Superior temporal gyrus (tissue), 1 donor: ENCODE measurements around the gene COLQ.
"Not testable (repeated sequence)": the region's sequence is repeated elsewhere in the genome, so short reads cannot be mapped to it uniquely, and the experiment has no call there.

Experiments used
- DNase-seq: peaks from one replicate; pipeline ENCODE4 v3.0.0-alpha.2; 2016; ENCODE audit errors: extremely low spot score

Gene COLQ

DNA sequence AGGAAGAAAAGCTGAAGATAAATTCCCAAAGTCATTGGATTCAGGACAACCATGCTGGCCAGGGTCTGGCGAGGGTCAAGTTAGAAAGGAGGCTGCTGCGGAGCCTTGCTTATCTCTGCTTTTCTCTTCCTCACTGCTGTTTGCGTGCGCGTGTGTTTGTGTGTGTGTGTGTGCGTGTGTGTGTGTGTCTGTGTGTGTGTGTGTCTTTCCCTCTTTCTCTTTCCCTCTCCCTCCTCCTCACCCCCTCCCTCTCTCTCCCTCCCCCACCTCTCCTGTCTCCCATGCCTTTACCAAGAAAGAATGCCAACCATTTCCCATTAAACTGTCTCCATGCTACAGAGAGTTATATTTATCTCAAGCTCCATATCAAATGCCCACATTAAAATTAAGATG is at the start of gene COLQ:
Gene COLQ, minus strand, starts transcription at position 134 of the 393 bp plus-strand sequence. Its CDS starts 81 bp downstream, at position 53.
- DNase-seq, result no peak

DNA sequence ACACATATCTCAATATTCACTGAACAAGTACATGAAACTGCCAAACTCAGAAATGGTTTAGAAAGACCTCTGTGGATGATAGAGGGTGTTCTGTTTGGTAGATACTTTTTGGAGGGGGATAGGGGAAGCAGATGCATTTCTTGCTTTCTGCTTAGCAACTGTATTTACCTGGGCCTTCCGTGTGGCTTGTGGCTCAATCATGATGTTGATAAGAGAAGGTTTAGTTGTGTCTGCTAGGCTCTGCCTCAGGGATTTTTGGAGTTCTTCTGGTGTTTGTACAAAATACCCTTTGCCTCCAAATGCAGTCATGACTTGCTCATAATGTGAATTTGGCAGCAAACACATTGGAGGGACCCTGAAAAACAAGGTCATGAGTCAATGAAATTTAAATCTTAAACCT is 41.7 kb upstream of the COLQ start:
- DNase-seq, result no peak

DNA sequence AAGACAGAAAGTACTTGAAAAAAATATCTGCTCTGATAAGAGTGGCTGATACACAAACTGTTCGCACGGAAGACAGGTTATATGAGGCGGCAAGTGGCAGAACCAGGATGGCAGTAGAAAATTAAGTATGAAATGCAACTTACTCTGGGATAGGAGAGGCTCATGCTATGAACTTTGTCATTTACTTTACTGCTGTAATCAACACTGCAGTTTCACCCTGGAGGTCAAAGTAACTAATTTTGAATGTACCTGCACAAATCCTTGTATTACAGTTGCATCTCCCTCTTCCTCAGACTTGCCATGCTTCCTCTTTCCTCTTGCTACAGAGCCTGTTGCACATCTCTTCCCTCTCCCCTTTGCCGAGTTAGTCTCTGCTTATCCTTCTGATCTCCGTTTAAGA is 41.1 kb upstream of the COLQ start:
- DNase-seq, result no peak

DNA sequence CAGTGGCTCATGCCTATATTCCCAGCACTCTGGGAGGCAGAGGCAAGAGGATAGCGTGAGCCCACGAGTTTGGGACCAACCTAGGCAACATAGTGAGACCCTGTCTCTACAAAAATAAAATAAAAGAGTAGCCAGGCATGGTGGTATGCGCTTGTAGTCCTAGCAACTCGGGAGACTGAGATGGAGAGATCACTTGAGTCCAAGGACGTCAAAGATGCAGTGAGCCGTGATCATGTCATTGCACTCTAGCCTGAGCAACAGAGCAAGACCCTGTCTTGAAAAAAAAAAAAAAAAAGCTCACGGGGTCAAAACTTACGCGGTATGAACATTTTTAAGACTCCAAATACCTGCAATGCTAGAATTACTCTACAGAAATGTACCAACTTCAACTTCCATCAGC is 37.1 kb upstream of the COLQ start:
- no peak for DNase-seq

DNA sequence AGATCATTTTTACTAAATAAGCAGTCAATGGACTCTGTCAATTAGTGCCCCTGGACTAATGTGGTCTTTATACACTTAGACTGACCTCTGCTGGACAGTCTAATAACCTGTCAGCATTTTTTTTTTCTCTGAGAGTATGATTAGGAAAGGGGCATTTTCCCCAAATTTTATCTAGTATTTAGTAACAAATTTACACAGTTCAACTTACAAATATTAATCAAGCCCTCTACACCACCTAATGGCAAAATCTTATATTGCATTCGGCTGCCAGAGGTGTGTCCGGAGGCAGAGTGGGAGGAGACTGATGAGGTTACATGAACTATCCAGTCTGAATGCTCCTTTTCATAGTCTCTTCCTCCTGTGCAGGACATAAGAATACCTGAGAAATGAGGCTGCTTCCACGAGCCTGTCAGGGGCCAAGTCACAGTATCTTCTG is 36.0 kb upstream of the COLQ start:
- DNase-seq, result peak; percentile 71

DNA sequence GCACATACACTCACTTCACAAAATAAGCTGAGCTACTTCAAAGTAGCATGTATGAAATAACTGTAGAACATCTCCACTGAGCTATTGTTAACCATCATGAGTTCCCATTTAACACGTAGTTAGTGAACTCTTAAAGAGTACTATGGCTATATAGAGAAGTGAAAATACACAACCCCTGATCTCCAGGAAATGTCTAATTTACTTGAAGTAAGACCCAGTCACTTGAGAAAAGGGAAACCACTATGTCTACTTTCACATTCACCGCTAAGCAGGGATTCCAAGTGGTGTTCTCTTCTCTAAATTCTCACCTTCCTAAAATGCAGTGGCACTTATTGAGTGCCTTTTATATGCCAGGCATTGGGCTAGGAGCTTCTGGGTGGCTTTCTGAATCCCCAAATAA is 35.0 kb upstream of the COLQ start:
- peak; percentile 31 for DNase-seq

DNA sequence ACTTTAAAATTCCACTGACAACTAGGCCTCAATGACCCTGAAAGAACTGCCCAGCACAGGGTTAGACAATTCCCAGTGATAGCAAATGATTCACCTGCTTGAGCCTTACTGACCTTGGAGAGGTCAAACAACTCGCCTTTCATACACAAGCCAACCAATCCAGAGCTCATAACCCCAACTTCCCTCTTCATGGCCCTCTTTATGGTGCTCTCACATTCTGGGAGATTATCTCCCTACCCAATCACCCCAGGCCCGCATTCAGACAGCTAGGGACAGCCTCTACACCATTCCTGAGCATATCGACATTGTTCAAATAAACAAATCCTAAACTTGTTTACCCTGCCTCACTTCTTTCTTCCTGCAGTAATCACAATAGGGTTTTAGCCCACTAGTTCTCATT is 32.2 kb upstream of the COLQ start:
- no peak for DNase-seq

DNA sequence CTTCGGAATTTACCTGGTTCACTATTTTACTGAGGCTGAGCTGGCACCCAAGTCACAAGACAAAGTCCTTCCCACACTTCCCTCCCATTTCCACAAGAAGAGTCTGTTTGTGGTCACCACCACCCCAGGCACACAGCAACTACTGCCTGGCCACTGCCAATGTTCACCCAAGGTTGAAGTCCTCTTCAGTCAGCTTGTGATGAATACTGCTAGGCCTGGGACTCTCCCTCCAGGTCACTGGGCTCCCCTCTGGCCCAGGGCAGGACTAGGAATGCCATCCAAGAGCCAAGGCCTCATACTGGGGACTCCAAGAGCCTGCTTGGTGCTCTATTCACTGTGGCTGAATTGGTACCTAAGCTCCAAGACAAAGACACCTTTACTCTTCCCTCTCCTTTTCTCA is 30.4 kb upstream of the COLQ start:
- no peak for DNase-seq

DNA sequence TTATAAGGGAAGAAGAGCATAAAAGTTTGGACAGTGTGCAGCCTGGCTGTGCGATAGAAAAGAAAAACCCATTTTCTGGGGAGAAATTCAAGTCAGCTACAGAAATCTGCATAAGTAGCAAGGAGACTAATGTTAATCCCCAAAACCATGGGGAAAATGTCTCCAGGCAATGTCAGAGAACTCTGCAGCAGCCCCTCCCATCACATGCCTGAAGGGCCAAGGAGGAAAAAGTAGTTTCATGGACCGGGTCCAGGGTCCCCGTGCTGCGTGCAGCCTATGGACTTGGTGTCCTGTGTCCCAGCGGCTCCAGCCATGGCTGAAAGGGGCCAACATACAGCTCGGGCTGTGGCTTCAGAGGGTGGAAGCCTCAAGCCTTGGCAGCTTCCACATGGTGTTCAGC is 28.3 kb upstream of the COLQ start:
- no peak for DNase-seq

DNA sequence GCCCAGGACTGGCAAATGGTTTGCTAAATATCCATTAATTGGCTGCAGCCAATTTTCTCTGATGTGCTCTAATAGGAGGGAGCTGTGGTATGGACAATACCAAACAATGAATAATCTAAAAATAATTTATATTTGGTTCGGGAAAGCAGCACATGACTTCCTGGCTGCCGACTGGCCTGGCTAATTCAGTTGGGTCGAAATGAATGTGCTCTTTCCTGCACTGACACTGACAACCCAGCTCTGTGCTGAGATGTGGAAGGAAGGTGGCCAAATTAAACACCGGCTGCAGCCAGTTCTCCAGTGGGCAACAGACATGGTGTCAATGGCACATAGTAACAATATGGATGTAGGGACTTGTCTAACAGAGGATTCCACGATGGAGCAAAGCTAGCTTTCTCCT is 21.1 kb upstream of the COLQ start:
- DNase-seq, result no peak

DNA sequence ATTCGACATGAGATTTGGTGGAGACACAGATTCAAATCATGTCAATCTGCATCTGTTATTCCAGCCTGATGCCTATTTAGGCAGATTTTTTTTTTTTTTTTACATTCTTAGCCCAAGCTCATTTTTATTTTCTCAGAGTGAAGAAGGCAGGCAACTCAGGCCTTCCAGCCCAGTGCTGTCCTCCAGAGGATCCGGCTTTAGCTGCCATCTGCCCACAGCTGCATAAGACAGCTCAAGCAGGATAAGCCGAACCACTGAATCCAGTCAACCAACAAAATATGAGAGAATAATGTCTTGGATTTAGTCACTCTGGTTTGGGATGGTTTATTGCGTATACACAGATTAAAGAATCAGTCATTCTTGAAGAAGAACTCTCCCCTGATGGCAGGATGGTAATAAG is 19.9 kb upstream of the COLQ start:
- no peak for DNase-seq

DNA sequence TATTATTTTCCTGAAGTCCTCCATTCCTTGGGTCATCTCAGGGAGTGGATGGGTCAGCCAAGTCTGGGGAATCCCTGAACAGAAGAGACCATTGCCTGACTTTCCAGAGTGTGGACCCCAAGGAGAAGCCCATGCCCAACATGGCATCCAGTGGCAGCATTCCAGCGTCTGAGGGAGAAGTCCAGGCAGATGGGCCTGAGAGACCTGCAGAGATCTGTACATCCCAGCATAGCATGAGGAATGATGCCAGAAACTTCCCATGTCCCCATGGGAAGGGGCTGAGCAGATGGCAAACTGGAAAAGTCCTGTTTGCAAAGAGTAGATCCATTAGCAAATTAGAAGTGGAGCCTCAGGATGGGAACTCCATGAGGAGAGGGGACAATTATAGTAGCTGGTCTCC is 17.6 kb upstream of the COLQ start:
- no peak for DNase-seq

DNA sequence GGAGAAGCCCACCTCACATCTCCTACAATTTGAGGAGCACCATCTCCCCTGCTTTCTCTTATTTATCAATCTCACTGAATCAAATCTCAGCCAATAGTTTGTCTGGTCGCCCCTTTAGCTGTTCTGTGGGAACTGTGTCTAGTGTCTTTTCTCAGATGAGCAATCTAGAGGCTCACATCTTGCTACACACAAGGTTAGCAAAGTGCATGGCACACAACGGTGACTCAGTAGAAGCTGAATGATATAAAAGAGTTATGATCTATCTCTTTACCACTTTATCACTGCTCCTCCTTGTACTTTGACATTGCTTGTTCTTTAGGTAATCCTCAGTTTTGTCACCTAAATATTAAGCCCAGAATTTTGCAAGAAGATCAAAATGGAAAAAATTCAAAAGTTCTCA is 16.8 kb upstream of the COLQ start:
- DNase-seq, result no peak

DNA sequence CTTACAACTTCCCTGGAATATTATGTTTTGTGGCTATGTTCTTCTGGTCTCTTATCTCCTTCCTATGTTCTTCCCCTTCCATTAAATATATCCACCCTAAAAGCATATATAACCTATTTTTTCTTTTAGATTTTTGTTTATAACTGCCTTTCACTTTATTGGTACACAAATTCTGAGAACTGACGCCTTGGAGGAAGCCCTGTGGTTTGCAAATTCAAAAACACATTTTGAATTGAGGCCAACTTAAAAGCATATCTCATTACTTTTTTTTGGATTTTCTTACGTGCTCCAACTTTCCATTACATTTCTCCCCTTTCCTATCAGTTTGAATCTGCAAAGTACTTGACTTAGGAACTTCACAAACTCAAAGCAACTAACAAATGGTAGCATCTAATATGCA is 15.3 kb upstream of the COLQ start:
- no peak for DNase-seq

DNA sequence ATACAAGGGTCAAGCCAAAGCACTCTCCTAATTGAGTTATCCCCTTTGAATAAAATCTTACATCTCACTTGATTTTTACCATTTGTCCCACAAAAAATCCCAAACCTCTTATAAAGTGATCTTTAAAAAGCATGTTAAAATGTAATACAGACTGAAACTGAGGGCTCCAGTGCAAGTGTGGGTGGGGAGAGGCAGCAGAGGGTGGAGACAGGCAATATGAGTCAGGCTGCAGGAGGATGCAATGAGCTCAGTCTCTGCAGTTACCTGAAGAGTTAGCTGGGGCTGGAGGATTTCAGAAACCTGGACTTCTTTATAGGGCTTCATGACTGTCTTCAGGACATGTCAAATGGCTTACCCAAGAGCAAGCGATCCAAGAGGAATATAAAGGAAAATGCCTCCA is 14.2 kb upstream of the COLQ start:
- no peak for DNase-seq

DNA sequence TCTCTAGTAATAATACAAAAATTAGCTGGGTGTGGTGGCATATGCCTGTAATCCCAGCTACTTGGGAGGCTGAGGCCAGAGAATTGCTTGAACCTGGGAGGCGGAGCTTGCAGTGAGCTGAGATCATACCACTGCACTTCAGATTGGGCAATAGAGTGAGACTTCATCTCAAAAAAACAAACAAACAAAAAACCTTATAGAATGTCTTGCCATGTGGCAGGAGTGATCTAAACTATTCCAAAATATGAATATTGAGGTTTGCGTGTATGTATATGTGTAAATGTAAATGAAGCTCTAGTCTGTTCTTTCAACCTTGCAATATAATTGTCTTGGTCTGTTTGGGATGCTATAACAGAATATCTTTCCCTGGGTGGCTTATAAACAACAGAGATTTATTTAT is 11.1 kb upstream of the COLQ start:
- not testable (repeated sequence) for DNase-seq

DNA sequence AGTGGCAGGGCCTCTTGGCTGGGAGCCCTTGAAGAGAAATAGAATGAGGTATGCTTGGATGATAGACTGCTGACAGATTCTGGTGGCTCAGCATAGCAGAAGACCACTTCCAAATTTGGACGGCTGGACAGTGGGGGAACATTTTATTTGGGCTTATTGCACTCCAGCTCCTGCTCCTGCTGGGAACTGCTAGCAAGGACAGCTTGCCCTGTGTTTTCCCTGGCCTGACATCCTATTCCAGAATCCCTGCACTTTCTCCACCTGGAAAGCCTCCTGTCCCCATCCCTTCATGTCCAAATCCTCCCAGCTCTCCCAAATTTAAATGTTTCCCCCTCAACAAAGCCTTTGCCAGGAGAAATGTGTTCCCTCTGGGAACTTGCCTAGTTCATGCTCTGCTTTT is 9.8 kb upstream of the COLQ start:
- no peak for DNase-seq

DNA sequence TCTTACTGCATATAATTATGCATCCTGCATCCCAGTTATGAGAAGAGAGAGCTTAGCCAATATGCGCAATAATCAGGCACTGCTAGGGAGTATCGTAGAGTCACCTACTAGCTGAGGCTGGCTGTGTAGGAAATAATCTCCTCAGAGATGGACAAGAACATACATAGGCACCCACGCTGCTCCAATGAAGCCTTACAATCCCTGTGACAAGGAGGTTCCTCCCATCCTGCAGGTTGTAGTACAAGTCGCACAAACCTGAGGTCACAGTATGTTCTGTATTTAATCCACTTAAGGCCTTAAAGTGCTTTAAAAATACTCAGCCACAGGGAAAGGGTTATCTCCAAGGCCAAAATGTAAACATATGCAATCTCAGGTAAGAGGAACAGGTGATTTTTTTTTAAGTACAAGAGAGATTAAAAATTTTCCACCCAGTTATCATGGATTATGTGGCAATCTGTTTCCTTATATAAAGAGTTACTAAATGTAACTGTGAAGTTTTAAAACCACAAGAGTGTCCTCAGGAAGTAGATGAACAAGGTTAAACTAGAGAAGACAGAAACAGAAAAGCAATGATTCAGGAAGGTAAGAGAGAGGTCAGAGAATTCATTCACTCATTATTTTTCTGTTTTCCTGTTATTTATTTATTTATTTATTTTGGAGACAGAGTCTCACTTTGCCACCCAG is 7.5 kb upstream of the COLQ start:
- DNase-seq, result no peak

DNA sequence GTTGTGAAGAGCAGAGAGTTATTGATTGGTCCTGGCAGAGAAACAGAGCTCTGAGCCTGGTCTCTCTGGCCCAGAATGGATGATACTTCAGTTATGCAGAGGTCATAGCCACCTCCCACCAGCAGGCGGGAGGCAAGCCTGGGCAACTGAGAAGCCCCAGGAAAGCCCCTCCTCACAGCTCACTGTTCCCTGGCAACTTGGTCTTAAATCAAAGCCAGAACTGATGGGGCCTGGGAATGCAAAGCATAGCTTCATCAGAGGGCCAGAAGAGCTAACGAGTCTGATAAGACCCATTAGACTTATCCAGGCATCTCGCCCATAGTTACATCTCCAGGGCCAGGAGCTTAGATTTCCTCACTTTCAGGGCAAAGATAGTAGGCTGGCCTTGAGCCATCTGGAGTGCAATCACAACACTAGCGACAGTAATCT is 5.5 kb upstream of the COLQ start:
- DNase-seq, result no peak

DNA sequence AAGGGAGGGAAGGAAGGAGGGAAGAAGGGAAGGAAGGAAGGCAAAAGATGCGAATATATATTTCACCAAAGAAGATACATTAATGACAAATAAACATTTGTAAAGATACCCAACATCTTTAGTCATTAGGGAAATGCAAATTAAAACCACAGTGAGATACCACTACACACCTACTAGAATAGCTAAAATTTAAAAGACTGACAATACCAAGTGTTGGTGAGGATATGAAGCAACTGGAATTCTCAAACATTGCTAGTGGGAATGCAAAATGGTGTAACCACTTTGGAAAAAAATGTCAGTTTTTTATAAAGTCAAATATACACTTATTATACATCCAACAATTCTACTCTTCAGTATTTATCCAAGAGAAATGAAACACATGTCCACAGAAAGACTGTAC is 4.3 kb upstream of the COLQ start:
- no peak for DNase-seq

DNA sequence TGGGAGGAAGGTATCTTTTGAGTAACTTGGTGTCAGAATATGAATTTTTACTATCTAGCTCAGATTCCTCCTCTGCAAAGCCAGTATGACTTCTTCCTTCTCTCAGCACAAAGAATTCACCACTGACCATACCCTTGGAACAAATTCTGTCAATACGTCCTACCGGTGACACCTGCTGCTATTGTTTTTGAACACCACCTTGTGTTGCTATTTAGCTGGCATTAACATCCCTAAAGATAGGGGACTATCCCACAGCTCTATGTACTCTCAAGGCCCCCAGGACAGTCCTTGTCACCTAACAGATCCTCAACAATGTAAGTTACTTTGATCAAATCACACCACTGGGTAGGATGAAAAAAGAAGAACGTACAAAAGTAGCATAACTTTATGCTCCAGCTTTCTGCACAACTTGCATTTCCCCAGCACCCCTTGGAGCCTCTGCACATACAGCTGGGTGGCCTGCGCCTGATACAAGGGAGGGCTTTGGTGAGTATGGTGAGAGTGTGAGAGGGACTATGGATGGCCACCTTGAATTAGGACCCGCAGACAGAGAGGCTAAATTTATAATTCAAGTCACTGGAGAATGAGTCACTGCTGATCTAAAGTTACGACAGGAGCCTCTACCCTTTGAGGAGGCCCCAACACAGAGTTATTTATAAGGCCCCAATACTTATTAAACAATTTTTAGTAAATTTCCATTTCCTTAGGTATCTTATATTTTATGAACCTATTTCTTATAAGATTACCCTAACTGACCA is 2.3 kb upstream of the COLQ start:
- DNase-seq, result no peak

DNA sequence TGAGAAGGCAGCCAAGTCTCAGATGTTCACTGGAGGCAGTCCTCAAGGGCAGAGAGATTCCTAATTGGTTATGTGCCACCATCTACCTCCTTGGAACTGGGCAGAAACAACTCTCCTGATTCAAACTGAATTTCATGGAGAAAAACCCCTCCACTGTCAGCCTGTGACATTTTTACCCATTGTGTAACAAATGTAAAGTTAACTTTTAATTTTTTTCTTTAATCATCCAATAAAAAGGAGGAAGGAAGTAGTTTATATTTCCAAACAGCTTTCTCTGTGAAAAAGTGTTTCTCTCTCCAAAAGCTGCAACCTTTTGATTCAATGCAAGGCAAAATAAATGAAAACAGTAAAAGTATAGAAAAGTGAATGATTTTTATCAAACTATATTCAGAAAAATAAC is 510 bp upstream of the COLQ start:
- DNase-seq, result no peak

DNA sequence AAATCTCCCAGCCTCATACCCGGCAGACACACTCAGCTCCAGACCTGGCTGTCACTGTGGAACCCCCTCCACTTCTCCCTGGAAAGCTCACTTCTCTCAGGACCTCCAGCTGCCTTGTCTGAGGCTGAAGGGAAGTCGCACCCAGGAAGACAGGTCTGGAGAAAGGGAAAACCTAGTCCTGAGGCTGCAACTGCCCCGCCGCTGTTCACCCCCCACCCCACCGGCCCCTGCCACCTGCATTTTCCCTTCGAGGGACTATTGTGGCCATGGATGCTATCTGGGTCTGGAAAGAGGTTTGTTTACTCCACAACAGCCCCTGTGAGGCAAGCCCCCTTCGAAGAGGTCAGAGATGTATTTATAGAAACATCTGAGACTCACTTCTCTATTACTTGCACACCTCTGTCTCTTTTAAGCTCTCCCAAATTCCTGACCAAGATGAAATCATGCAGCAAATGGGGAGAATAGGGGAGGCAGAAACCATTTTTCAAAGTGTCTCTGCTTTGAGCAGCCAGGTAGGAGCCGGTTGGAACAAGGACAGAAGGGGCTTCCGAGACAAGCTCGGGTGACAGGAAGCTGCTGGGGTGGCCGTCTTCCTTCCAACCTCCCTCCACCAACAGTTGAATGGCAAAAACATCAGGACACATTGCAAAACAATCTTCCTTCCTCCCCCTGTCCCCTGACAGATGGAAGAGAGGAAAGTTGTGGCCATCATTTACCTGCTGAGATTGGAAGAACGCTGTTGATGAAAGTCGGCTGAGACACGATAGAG is 518 bp downstream of the COLQ start:
- DNase-seq, result no peak
